ENCODE measurements around the gene CCM2. TPM values are rescaled to one million over a fixed set of nuclear protein-coding genes. Genes with fewer than 3 reads are reported as not detected.

The CCM2 gene
- total and polyA plus RNA-seq, 2 of the 8 experiments (the other 6 are each of a cell fraction or from before 2014, with no cell fraction given) = 31.6 to 41.2 TPM

- no peak for FAIRE-seq
- no peaks in the 10 kb centered on the region for H3K79me2 ChIP-seq (ENCODE audit: control insufficient read depth in 1 of 2, insufficient read depth in 2 of 2, low read length in 2 of 2)
- H3K23ac ChIP-seq (ENCODE audit: insufficient read length) = no peak overlapping the region
- H3K36me3 ChIP-seq (ENCODE audit: control insufficient read depth in 2 of 4, insufficient read depth in 4 of 4, low read length in 3 of 4) = no peaks in the 10 kb centered on the region
- H4K91ac ChIP-seq (replicated peaks; ENCODE audit: insufficient read length, low read length) = no peak overlapping the region
- ChIA-PET CTCF (ENCODE audit: partially characterized antibody) (interaction anchor here (0.6 to 0.9 kb wide), 2 partner anchors 77 to 125 kb away, joined by 3 to 4 read pairs; no protein-coding TSS in a partner anchor), POLR2A (ENCODE audit: partially characterized antibody) (interaction anchor here (1.1 to 17.9 kb wide), 3 partner anchors 13 to 111 kb away, joined by 3 to 327 read pairs (median 3); partner anchors contain the start of gene MYO1G)
- no peak overlapping the region for H4K5ac ChIP-seq (ENCODE audit: insufficient read length, low read depth, low read length)
- TF ChIP-seq TEAD4 (IDR thresholded peaks at IDR 0.05; ENCODE audit: low read depth, low read length) (no peak), FOSL1 (IDR thresholded peaks at IDR 0.05; ENCODE audit: insufficient read depth, low read depth, low read length) (no peak), POLR2A (IDR thresholded peaks at IDR 0.05; ENCODE audit: control extremely low read depth in 1 of 2, low read depth in 2 of 2, low read length in 2 of 2) (no peak), HDAC6 (IDR thresholded peaks at IDR 0.05; ENCODE audit: low read depth, low read length) (no peak)
- TF ChIP-seq, protein P1, sequence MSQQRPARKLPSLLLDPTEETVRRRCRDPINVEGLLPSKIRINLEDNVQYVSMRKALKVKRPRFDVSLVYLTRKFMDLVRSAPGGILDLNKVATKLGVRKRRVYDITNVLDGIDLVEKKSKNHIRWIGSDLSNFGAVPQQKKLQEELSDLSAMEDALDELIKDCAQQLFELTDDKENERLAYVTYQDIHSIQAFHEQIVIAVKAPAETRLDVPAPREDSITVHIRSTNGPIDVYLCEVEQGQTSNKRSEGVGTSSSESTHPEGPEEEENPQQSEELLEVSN (IDR thresholded peaks at IDR 0.05) = no peak
- H3K9me3 ChIP-seq (ENCODE audit: insufficient read depth in 2 of 2, low read depth in 1 of 2, low read length in 1 of 2) = no peaks in the 10 kb centered on the region
- no peak overlapping the region for H3K4me2 ChIP-seq (ENCODE audit: insufficient read depth in 1 of 2, low read depth in 2 of 2, low read length in 2 of 2)
- H3K4me3 ChIP-seq (ENCODE audit: extremely low read depth in 1 of 4, insufficient read depth in 2 of 4, low read depth in 3 of 4, low read length in 4 of 4) = no peak overlapping the region
- no peak overlapping the region for H2BK15ac ChIP-seq (ENCODE audit: low read length)
- no peak overlapping the region for H2BK12ac ChIP-seq (ENCODE audit: low read depth, low read length)
- no peak overlapping the region for H3K14ac ChIP-seq (ENCODE audit: insufficient read length)
- no peaks in the 10 kb centered on the region for H3K79me1 ChIP-seq (ENCODE audit: low read depth, low read length)
- H3K4ac ChIP-seq (replicated peaks; ENCODE audit: insufficient read length, low read depth, low read length) = no peak overlapping the region
- no peak overlapping the region for H3K18ac ChIP-seq (ENCODE audit: extremely low read depth, low read length)
- H3K4me1 ChIP-seq (replicated peaks in 1 of 4; ENCODE audit: control insufficient read depth in 3 of 4, insufficient read depth in 4 of 4, low read length in 3 of 4) = peaks cover 0 to 11% (median 4%) of the 10 kb centered on the region in 4 experiments; a peak in 4 of 7 replicates
- no peak overlapping the region for H2AK5ac ChIP-seq (ENCODE audit: low read depth, low read length)
- no peak overlapping the region for H2BK5ac ChIP-seq (ENCODE audit: low read depth, low read length)
- WGBS, 2 experiments (ENCODE audit: extremely low coverage in 1 of 2, insufficient coverage in 1 of 2, insufficient read length in 1 of 2, insufficient replicate concordance in 2 of 2, low coverage in 1 of 2, low lambda C conversion rate in 2 of 2, missing lambda C conversion rate in 1 of 2) = 81% methylated on average over 8 of the region's 8 CpGs; no CpG with 5 or more reads in 1 of the 2 experiments
- H2AFZ ChIP-seq (ENCODE audit: low read length) = no peak overlapping the region
- no peak overlapping the region for H3K56ac ChIP-seq (replicated peaks; ENCODE audit: insufficient read length, low read depth, low read length)
- H3K27ac ChIP-seq (ENCODE audit: low read depth, low read length) = no peak overlapping the region
- H2BK20ac ChIP-seq (ENCODE audit: low read length) = no peak overlapping the region
- H4K8ac ChIP-seq (ENCODE audit: extremely low read depth, insufficient read depth, low read length) = no peak overlapping the region
- no peak for DNase-seq (ENCODE audit: low read depth in 1 of 2, low spot score in 2 of 2)
- no peaks in the 10 kb centered on the region for H4K20me1 ChIP-seq (replicated peaks in 1 of 2; ENCODE audit: control insufficient read depth in 1 of 2, insufficient read depth in 2 of 2, low read length in 2 of 2)
- H3K23me2 ChIP-seq (ENCODE audit: low read depth, low read length) = peaks cover 5% of the 10 kb centered on the region; the same call in 1 of the 2 replicates
- H2BK120ac ChIP-seq (replicated peaks; ENCODE audit: low read depth, low read length) = no peak overlapping the region
- peaks cover 10 to 40% (median 23%) of the 10 kb centered on the region in 4 experiments; a peak in 6 of 7 replicates for H3K27me3 ChIP-seq (replicated peaks in 1 of 4; ENCODE audit: control insufficient read depth in 3 of 4, extremely low read depth in 1 of 4, insufficient read depth in 3 of 4, low read length in 3 of 4)
- no peak overlapping the region for H3K9ac ChIP-seq (replicated peaks in 1 of 4; ENCODE audit: extremely low read depth in 1 of 4, low read depth in 3 of 4, low read length in 3 of 4)
Measured at GRCh38 chr7:44959433-44959951, 40.5 kb upstream of the CCM2 start.

Data from H1 (cell line).